Body of pancreas (tissue), 4 donors: ENCODE results near the gene KRT86. TPM values are rescaled to one million over a fixed set of nuclear protein-coding genes. Genes with fewer than 3 reads are reported as not detected.

Experiments used
- ATAC-seq: fragments of 150-250 bp; one replicate; pipeline ENCODE4 v1.9.1; 2016
- DNase-seq, 4 donors: peaks; one replicate each; pipeline ENCODE4 v3.0.0-alpha.2; 2019
- H3K27ac ChIP-seq, 4 donors: fragments of 200-600 bp; sonication (generic); 1 replicate in 3 of 4; 2 replicates in 1 of 4; pipeline versions ENCODE4 v1.5.1 to v1.6.1; 2016 to 2019; ENCODE audit warnings: mild to moderate bottlenecking in 1 of 4, mixed read lengths in 1 of 4, moderate library complexity in 1 of 4
- H3K27me3 ChIP-seq, 2 donors: fragments of 200-600 bp; sonication (generic); one replicate each; pipeline ENCODE4 v1.6.0; 2016; ENCODE audit warnings: mild to moderate bottlenecking in 1 of 2
- H3K36me3 ChIP-seq, 2 donors: fragments of 200-600 bp; sonication (generic); replicated peaks in 1 of 2; 2 replicates each; pipeline ENCODE4 v1.5.1; 2016; ENCODE audit warnings: low read depth in 2 of 2; ENCODE audit not compliant: insufficient read depth in 1 of 2
- H3K4me1 ChIP-seq: fragments of 200-600 bp; sonication (generic); one replicate; pipeline ENCODE4 v1.6.0; 2016
- H3K4me3 ChIP-seq, 2 donors: fragments of 200-600 bp; sonication (generic); 1 replicate in 1 of 2; 2 replicates in 1 of 2; pipeline ENCODE4 v1.5.1; 2016 to 2019
- H3K9me3 ChIP-seq, 3 donors: fragments of 200-600 bp; sonication (generic); 1 replicate in 2 of 3; 2 replicates in 1 of 3; pipeline ENCODE4 v1.5.1; 2016
- POLR2A ChIP-seq, 3 donors: fragments of 450-650 bp; IDR thresholded peaks; one replicate each; pipeline ENCODE4 v1.6.1; 2016; ENCODE audit warnings: antibody characterized with exemption in 3 of 3, mild to moderate bottlenecking in 2 of 3
- WGBS, 2 donors: methylation state at CpG; one replicate each; pipeline ENCODE4 v1.1.5; 2017; 5-methylcytosine and 5-hydroxymethylcytosine counted together
- intact Hi-C: fragments of 100-400 bp; cut with DNase I; formaldehyde crosslinking; loops from one replicate; pipeline ENCODE4 v1.15.1; 2023
- total RNA-seq, 2 donors: library from RNA; depleted of rRNA; stranded (reverse); fragments of >200 nt; gene quantifications; one replicate each; pipeline ENCODE4 v1.1.0, GENCODE V29; 2016
- TF ChIP-seq, protein P1 (sequence below), 7 experiments: fragments of 450-650 bp in 4 of 7; fragments of 200-600 bp in 3 of 7; sonication (generic) in 3 of 7; IDR thresholded peaks; one replicate each; pipeline ENCODE4 v1.5.1; 2016 to 2019; ENCODE audit warnings: antibody characterized with exemption in 7 of 7

Gene KRT86
- total RNA-seq, 2 donors from 2014 or later: 1.8 to 8.6 TPM

DNA sequence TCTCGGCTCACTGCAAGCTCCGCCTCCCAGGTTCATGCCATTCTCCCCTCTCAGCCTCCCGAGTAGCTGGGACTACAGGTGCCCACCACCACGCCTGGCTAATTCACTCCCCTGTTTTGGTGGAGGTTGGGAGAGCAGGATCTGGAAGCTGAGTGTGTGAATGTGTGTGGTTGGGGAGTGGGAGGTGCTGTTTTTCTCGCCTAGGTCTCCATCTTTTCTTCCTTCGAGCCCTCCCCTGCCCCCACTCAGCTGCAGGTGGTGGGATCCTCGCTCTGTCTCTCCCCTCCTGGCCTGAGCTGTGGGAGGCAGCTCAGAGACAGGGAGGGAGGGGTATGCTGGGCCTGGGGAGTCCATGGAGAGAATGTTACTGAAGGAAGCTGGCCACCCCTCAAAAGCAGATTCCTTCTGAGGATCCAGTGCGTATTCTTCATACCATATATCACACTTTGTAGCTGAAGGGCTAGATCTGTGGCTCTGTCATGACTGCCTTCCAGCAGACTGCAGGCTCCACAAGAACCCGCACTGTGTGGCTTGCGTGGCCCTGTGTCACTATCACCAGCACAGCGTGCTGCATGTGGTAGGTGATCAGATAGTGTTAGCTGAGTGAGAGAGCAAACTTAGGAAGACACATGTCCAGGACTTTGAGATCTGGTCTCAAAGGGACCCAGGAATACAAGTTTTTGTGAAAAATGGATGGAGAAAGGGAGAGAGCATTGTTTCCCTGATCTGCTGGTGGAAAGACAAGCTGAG lies 44.0 kb downstream of the KRT86 start:
- H3K4me1 ChIP-seq: no peaks in the 10 kb centered on the region
- H3K4me3 ChIP-seq: no peak overlapping the region
- 78 to 82% methylated on average over 11 of the region's 11 CpGs for WGBS, 2 donors
- no peak for DNase-seq
- intact Hi-C loops: no loop called here
- no peaks in the 10 kb centered on the region for H3K27me3 ChIP-seq
- TF ChIP-seq POLR2A (IDR thresholded peaks at IDR 0.05): no peak
- TF ChIP-seq, protein P1, sequence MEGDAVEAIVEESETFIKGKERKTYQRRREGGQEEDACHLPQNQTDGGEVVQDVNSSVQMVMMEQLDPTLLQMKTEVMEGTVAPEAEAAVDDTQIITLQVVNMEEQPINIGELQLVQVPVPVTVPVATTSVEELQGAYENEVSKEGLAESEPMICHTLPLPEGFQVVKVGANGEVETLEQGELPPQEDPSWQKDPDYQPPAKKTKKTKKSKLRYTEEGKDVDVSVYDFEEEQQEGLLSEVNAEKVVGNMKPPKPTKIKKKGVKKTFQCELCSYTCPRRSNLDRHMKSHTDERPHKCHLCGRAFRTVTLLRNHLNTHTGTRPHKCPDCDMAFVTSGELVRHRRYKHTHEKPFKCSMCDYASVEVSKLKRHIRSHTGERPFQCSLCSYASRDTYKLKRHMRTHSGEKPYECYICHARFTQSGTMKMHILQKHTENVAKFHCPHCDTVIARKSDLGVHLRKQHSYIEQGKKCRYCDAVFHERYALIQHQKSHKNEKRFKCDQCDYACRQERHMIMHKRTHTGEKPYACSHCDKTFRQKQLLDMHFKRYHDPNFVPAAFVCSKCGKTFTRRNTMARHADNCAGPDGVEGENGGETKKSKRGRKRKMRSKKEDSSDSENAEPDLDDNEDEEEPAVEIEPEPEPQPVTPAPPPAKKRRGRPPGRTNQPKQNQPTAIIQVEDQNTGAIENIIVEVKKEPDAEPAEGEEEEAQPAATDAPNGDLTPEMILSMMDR (IDR thresholded peaks at IDR 0.05): no peak
- H3K36me3 ChIP-seq: no peaks in the 10 kb centered on the region
- H3K27ac ChIP-seq: no peak overlapping the region
- no peaks in the 10 kb centered on the region for H3K9me3 ChIP-seq
- no peak for ATAC-seq

DNA sequence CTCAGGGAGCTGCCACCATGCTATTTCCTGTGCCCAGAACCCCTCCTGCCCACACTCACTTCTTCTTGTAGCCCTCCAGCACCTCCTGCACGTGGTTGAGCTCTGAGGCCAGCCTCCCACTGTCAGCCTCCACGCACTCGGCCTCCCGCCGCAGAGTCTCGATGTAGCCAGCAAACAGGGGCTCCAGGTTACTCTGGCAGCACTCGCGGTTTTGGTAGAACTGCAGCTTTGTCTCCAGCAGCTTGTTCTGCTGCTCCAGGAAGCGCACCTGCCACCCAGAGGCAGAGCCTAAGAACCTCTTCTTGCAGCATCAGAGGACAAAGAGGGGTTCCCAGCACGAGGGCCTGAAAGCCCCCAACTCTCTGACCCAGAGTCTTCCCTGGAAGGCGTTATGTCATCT lies 44.7 kb downstream of the KRT86 start:
- WGBS, 2 donors: 67% methylated on average over 5 to 11 of the region's 11 CpGs

DNA sequence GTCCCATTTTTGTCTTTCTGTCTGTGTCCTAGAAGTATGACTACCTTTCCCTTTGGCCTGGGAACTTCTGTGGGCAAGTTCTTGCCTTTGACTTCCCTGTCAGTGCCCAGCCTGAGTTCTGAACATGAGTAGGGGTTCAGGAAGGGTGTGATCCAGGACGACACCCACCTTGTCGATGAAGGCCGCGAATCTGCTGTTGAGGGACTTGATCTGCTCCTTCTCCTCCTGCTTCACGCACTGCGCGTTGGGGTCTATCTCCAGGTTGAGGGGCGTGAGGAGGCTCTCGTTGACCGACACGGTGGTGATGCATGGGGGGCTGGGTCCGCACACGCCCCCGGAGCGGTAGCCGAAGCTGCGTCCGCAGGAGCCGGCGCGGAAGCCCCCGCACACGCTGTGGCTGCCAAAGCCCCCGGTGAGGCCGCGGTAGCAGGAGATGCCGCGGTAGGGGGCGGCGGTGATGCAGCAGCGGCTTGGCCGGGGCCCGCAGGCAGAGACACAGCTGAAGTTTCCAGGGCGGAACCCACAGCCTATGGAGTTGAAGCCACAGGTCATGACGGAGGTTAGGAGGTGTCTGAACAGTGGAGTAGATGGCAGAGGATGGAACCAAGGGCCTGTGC lies 46.4 kb downstream of the KRT86 start, which contains the start of gene KRT83:
Gene KRT83 (minus strand): TSS at position 615 of the 617 bp plus-strand sequence. CDS start 63 bp downstream, at position 552.
- ATAC-seq (no peak), DNase-seq (no peak)
- Histone ChIP-seq H3K36me3 (no peaks in the 10 kb centered on the region), H3K27me3 (no peaks in the 10 kb centered on the region), H3K4me3 (no peak within 1 kb of the TSS), H3K4me1 (no peaks in the 10 kb centered on the region), H3K27ac (no peak within 1 kb of the TSS), H3K9me3 (no peaks in the 10 kb centered on the region)
- intact Hi-C loops: loop anchor here (5.0 kb wide), 1 partner anchor 164 kb away; no protein-coding TSS in a partner anchor
- TF ChIP-seq POLR2A (IDR thresholded peaks at IDR 0.05): no peak
- TF ChIP-seq, protein P1 (IDR thresholded peaks at IDR 0.05): no peak
- 56 to 78% methylated on average over 14 to 35 of the region's 35 CpGs for WGBS, 2 donors

More for the DNA sequence above, 44.7 kb downstream of the KRT86 start:
- no peaks in the 10 kb centered on the region for H3K27me3 ChIP-seq
- H3K9me3 ChIP-seq: no peaks in the 10 kb centered on the region
- no peak for TF ChIP-seq POLR2A (IDR thresholded peaks at IDR 0.05)
- TF ChIP-seq, protein P1 (IDR thresholded peaks at IDR 0.05): peak in 4 of 7 experiments; percentile 5 to 27 (median 18)
- intact Hi-C loops: no loop called here
- H3K36me3 ChIP-seq: no peaks in the 10 kb centered on the region
- H3K4me1 ChIP-seq: no peaks in the 10 kb centered on the region
- no peak overlapping the region for H3K4me3 ChIP-seq
- ATAC-seq (peak; percentile 47), DNase-seq (peak in 2 of 4 donors; percentile 22 to 48)
- no peak overlapping the region for H3K27ac ChIP-seq

GRCh38 chr12:52321418-52321817 lies 47.0 kb downstream of the KRT86 start:
- 68 to 81% methylated on average over 4 of the region's 4 CpGs for WGBS, 2 donors
- TF ChIP-seq POLR2A (IDR thresholded peaks at IDR 0.05): no peak
- TF ChIP-seq, protein P1 (IDR thresholded peaks at IDR 0.05): no peak
- Histone ChIP-seq H3K9me3 (no peaks in the 10 kb centered on the region), H3K36me3 (no peaks in the 10 kb centered on the region), H3K27me3 (no peaks in the 10 kb centered on the region), H3K4me1 (no peaks in the 10 kb centered on the region), H3K27ac (no peak overlapping the region), H3K4me3 (no peak overlapping the region)
- DNase-seq (no peak), ATAC-seq (no peak)
- intact Hi-C loops: loop anchor here (5.0 kb wide), 1 partner anchor 164 kb away; no protein-coding TSS in a partner anchor
